ENCODE data around the gene SLC35B2.

DNA sequence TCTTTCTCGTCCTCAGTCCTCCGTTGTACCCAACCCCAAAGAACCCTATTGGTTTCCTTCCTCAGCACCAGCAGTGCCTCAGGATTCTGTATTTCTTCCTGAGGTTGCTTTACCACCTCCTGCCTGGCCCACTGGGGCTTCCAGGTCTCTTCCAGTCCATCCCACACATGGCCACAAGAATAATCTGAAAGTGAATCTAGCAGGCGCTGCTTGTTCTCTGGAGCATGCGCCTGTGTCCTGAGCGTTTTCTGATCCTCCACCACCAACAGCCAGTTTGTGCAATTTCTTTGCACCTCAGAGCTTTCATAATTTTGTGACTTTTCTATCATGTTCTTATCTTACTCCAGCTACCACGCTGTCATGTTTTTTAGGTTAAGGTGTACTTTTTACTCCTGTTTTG lies 22.1 kb downstream of the SLC35B2 start:
- TF ChIP-seq, protein P1, sequence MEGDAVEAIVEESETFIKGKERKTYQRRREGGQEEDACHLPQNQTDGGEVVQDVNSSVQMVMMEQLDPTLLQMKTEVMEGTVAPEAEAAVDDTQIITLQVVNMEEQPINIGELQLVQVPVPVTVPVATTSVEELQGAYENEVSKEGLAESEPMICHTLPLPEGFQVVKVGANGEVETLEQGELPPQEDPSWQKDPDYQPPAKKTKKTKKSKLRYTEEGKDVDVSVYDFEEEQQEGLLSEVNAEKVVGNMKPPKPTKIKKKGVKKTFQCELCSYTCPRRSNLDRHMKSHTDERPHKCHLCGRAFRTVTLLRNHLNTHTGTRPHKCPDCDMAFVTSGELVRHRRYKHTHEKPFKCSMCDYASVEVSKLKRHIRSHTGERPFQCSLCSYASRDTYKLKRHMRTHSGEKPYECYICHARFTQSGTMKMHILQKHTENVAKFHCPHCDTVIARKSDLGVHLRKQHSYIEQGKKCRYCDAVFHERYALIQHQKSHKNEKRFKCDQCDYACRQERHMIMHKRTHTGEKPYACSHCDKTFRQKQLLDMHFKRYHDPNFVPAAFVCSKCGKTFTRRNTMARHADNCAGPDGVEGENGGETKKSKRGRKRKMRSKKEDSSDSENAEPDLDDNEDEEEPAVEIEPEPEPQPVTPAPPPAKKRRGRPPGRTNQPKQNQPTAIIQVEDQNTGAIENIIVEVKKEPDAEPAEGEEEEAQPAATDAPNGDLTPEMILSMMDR (conservative IDR thresholded peaks at IDR 0.05 in 1 of 2, IDR thresholded peaks at IDR 0.05 in 1 of 2; ENCODE audit: low read depth in 1 of 2, low read length in 2 of 2) = no peak
- no peak for TF ChIP-seq EZH2 (IDR thresholded peaks at IDR 0.05; ENCODE audit: low read length, missing control alignments)
